ENCODE measurements around the gene FAAP20. TPM values are rescaled to one million over a fixed set of nuclear protein-coding genes. Genes with fewer than 3 reads are reported as not detected.
A peak's percentile ranks its signal among the peaks of the same experiment; 100 is the strongest.

FAAP20 gene
- total and polyA plus RNA-seq, 9 of the 15 experiments (the other 6 are each of a cell fraction or from before 2014, with no cell fraction given), result 0.58 to 143 (median 9.9) TPM

DNA sequence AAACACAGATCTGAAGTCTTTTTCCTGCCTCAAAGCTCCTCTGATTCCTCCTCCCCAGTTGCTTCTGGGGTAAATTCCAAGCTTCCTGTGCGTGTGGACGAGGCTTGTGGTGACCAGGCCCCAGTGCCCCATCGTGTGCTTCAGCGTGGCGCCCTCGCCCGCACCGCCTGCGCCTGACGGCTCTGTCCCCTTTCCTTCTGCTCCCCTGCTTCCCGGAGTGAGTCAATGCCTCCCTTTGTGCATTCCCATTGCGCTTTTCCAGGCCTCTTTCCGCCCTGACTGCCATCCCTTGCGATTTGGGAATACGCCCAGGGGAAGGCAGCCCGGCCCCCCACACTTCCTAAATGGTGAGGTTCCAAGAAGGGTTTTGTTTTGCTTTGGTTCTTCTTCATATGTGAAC lies 36.3 kb downstream of the FAAP20 start (continued):
- TF ChIP-seq ZNF407 (IDR thresholded peaks at IDR 0.05; ENCODE audit: low read depth), result no peak
- TF ChIP-seq ETV1 (tag; conservative IDR thresholded peaks at IDR 0.05; ENCODE audit: low read depth), result no peak

DNA sequence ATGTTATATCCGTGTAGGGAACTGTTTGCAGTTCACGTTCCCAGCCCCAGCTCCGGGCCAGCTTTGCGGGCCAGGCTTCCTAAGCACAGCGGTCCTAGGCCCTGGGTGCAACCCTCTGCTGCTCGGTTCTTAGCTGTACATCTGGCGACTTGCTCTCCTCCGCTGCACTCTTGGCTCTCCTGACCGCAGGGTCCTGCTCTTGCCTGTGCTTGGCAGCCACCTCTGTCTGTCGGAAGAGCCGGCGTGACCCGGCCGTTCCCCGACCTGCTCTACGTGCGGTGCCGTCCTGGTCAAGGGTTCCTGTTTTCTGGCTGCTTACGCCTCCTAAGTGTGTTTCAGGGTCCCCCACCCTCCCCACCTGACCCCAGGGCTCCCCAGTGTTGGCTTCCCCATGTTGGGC lies 36.7 kb downstream of the FAAP20 start:
- TF ChIP-seq, protein P1, sequence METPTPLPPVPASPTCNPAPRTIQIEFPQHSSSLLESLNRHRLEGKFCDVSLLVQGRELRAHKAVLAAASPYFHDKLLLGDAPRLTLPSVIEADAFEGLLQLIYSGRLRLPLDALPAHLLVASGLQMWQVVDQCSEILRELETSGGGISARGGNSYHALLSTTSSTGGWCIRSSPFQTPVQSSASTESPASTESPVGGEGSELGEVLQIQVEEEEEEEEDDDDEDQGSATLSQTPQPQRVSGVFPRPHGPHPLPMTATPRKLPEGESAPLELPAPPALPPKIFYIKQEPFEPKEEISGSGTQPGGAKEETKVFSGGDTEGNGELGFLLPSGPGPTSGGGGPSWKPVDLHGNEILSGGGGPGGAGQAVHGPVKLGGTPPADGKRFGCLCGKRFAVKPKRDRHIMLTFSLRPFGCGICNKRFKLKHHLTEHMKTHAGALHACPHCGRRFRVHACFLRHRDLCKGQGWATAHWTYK (CRISPR knock-in tag; IDR thresholded peaks at IDR 0.05), result no peak
- TF ChIP-seq FOSL1 (tag; conservative IDR thresholded peaks at IDR 0.05) (no peak), ZFP91 (CRISPR knock-in tag; IDR thresholded peaks at IDR 0.05) (no peak), KLF1 (tag; IDR thresholded peaks at IDR 0.05) (no peak)
- Histone ChIP-seq H2AFZ (ENCODE audit: low read depth, low read length) (no peak overlapping the region), H3K27me3 (ENCODE audit: control insufficient read depth in 2 of 2, insufficient read depth in 2 of 2, low read length in 2 of 2) (peaks cover 70 to 96% of the 10 kb centered on the region in 2 experiments), H3K36me3 (ENCODE audit: control insufficient read depth, insufficient read depth, low read length) (no peaks in the 10 kb centered on the region), H4K20me1 (replicated peaks; ENCODE audit: control insufficient read depth, insufficient read depth, low read length) (no peaks in the 10 kb centered on the region), H3K9me1 (ENCODE audit: control insufficient read depth, insufficient read depth, low read length) (no peaks in the 10 kb centered on the region), H3K79me2 (ENCODE audit: control insufficient read depth, insufficient read depth, low read length) (no peaks in the 10 kb centered on the region), H3K9me3 (replicated peaks; ENCODE audit: control insufficient read depth, insufficient read depth, low read depth, low read length) (no peaks in the 10 kb centered on the region; the same call in 1 of the 2 replicates), H3K4me1 (replicated peaks in 1 of 2; ENCODE audit: control insufficient read depth in 2 of 2, insufficient read depth in 2 of 2, low read length in 2 of 2) (peaks cover 0 to 29% of the 10 kb centered on the region in 2 experiments; a peak in 2 of 5 replicates), H3K27ac (ENCODE audit: extremely low read depth, low read depth, low read length) (no peak overlapping the region), H3K4me2 (ENCODE audit: insufficient read depth, low read length) (no peak overlapping the region), H3K4me3 (no peak overlapping the region), H3K9ac (ENCODE audit: insufficient read depth in 1 of 2, low read depth in 2 of 2, low read length in 2 of 2) (no peak overlapping the region)
- DNase-seq (ENCODE audit: extremely low read depth in 1 of 4, low spot score in 3 of 4) (no peak), FAIRE-seq (no peak), ATAC-seq (peak; percentile 35)
- 8% methylated on average over 19 of the region's 19 CpGs for WGBS (ENCODE audit: insufficient coverage, low coverage, missing lambda C conversion rate)
- intact Hi-C loops (cut with micrococcal nuclease), result no loop called here
- ChIA-PET CTCF (ENCODE audit: low intra/inter-chr PET ratio) (no interaction called here), POLR2A (no interaction called here)
- in situ Hi-C loops (cut with MboI), result no loop called here
- BruUV-seq (replicated peaks), result no TSS peak
